ENCODE data around the gene OTUB1. TPM values are rescaled to one million over a fixed set of nuclear protein-coding genes. Genes with fewer than 3 reads are reported as not detected.
"Not testable (repeated sequence)": the region's sequence is repeated elsewhere in the genome, so short reads cannot be mapped to it uniquely, and the experiment has no call there.

Gene OTUB1
- polyA plus RNA-seq, 4 donors = 67.1 to 112 (median 101) TPM

- no peak for DNase-seq (ENCODE audit: low read depth in 4 of 4, low spot score in 3 of 4)
These were observed 52.9 kb downstream of the OTUB1 start for GRCh38 chr11:64039012-64039665.

- DNase-seq (ENCODE audit: low read depth in 4 of 4, low spot score in 3 of 4) = no peak
These were observed 54.6 kb downstream of the OTUB1 start for GRCh38 chr11:64040684-64041322.

GRCh38 chr11:64041846-64042245 lies 55.6 kb downstream of the OTUB1 start:
- DNase-seq (ENCODE audit: low read depth in 4 of 4, low spot score in 3 of 4) = no peak

- DNase-seq (ENCODE audit: low read depth in 4 of 4, low spot score in 3 of 4) = no peak
These were observed 56.1 kb downstream of the OTUB1 start for GRCh38 chr11:64042301-64042700.

GRCh38 chr11:64043545-64043944 lies 57.3 kb downstream of the OTUB1 start:
- DNase-seq (ENCODE audit: low read depth in 4 of 4, low spot score in 3 of 4) = no peak

- DNase-seq (ENCODE audit: low read depth in 4 of 4, low spot score in 3 of 4) = peak in 1 of 4 donors; percentile 67
These were observed 58.6 kb downstream of the OTUB1 start for GRCh38 chr11:64044730-64045393.

GRCh38 chr11:64045700-64046099 lies 59.5 kb downstream of the OTUB1 start:
- DNase-seq (ENCODE audit: low read depth in 4 of 4, low spot score in 3 of 4) = no peak

GRCh38 chr11:64047373-64047772 lies 61.1 kb downstream of the OTUB1 start:
- DNase-seq (ENCODE audit: low read depth in 4 of 4, low spot score in 3 of 4) = not testable (repeated sequence)

Other genes starting within 250 kb of the OTUB1 start
- gene ZFTA, start 217.7 kb upstream of the OTUB1 start, polyA plus RNA-seq (ENCODE audit: insufficient read length in 4 of 4) = 10 to 100 TPM; 41.2 to 64.7 (median 47.7) TPM
- gene SPINDOC, start 173.0 kb upstream of the OTUB1 start, polyA plus RNA-seq (ENCODE audit: insufficient read length in 4 of 4) = 10 to 100 TPM; 26.7 to 43.9 (median 27.1) TPM
- 10 to 100 TPM; 25.7 to 41.3 (median 36.5) TPM for gene MARK2, start 147.3 kb upstream of the OTUB1 start, polyA plus RNA-seq (ENCODE audit: insufficient read length in 4 of 4)
- gene RCOR2, start 69.3 kb upstream of the OTUB1 start, polyA plus RNA-seq (ENCODE audit: insufficient read length in 4 of 4) = 10 to 100 TPM; 10.5 to 14.5 (median 11.6) TPM
- 10 to 100 TPM; 19.3 to 39.8 (median 32.1) TPM for gene NAA40, start 47.4 kb upstream of the OTUB1 start, polyA plus RNA-seq (ENCODE audit: insufficient read length in 4 of 4)
- gene COX8A, start 11.8 kb upstream of the OTUB1 start, polyA plus RNA-seq (ENCODE audit: insufficient read length in 4 of 4) = 100 to 1,000 TPM; 150 to 327 (median 212) TPM
- gene FLRT1, start 49.5 kb downstream of the OTUB1 start, polyA plus RNA-seq (ENCODE audit: insufficient read length in 4 of 4) = 1 to 10 TPM; 2.1 to 5.5 (median 3.5) TPM
- 10 to 100 TPM; 14.9 to 17.8 (median 15.3) TPM for gene MACROD1, start 179.7 kb downstream of the OTUB1 start, polyA plus RNA-seq (ENCODE audit: insufficient read length in 4 of 4)
- 100 to 1,000 TPM; 125 to 232 (median 205) TPM for gene STIP1, start 199.7 kb downstream of the OTUB1 start, polyA plus RNA-seq (ENCODE audit: insufficient read length in 4 of 4)
- gene FERMT3, start 220.3 kb downstream of the OTUB1 start, polyA plus RNA-seq (ENCODE audit: insufficient read length in 4 of 4) = 1 to 10 TPM; 3.4 to 7.2 (median 5.6) TPM
- 10 to 100 TPM; 25.7 to 56.1 (median 40.1) TPM for gene TRPT1, start 239.7 kb downstream of the OTUB1 start, polyA plus RNA-seq (ENCODE audit: insufficient read length in 4 of 4)
- gene NUDT22, start 239.8 kb downstream of the OTUB1 start, polyA plus RNA-seq (ENCODE audit: insufficient read length in 4 of 4) = 10 to 100 TPM; 13.2 to 32.7 (median 19.1) TPM
- 10 to 100 TPM; 44.9 to 85.8 (median 59.1) TPM for gene DNAJC4, start 244.1 kb downstream of the OTUB1 start, polyA plus RNA-seq (ENCODE audit: insufficient read length in 4 of 4)
- 100 to 1,000 TPM in 2 of 4 donors, 10 to 100 TPM in 2; 82.6 to 115 (median 99.9) TPM for gene VEGFB, start 248.1 kb downstream of the OTUB1 start, polyA plus RNA-seq (ENCODE audit: insufficient read length in 4 of 4)

All from left renal pelvis (tissue), 4 donors.